ENCODE data around the gene RPS10. TPM values are rescaled to one million over a fixed set of nuclear protein-coding genes. Genes with fewer than 3 reads are reported as not detected.
"Not testable (repeated sequence)": the region's sequence is repeated elsewhere in the genome, so short reads cannot be mapped to it uniquely, and the experiment has no call there.

The RPS10 gene
- polyA plus RNA-seq, 1 donor from 2014 or later = 3,258 TPM

DNA sequence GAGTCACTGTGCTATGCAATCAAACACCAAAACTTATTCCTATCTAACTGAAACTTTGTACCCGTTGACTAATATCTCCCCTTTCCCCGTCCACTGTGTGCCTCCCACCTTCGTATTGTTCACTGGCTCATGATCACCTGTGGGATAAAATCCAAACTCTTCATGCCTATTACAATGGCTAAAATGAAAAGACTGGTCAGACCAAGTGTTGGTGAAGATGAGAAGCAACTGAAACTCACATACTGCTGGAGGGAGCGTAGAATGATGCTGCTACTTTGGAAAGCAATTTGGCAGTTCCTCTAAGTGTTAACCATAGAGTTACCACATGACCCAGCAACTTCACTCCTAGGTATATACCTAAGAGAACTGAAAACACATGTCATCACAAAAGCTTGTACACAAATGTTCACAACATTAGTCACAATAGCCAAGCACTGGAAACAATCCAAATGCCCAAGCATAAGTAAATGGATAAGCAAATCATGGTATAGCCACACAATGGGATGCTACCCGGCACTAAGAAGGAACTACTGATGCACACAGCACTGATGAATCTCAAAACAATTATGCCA is 13.1 kb downstream of the RPS10 start:
- no peaks in the 10 kb centered on the region for H3K9me2 ChIP-seq (ENCODE audit: insufficient read depth, low read length)
- no peak overlapping the region for H3K27ac ChIP-seq (ENCODE audit: low read length)
- H3K79me2 ChIP-seq (replicated peaks; ENCODE audit: insufficient read depth, low read length) = no peaks in the 10 kb centered on the region
- no peaks in the 10 kb centered on the region for H4K20me1 ChIP-seq (ENCODE audit: insufficient read depth)
- no peak overlapping the region for H3K4me3 ChIP-seq (ENCODE audit: low read length)
- H2AFZ ChIP-seq (ENCODE audit: low read depth, low read length) = no peak overlapping the region
- no peaks in the 10 kb centered on the region for H3K9me3 ChIP-seq (ENCODE audit: low read length)
- no peak overlapping the region for H3K4me2 ChIP-seq (ENCODE audit: low read length)
- H3K36me3 ChIP-seq (ENCODE audit: insufficient read depth, low read length) = peaks cover 8% of the 10 kb centered on the region
- TF ChIP-seq SMC3 (conservative IDR thresholded peaks at IDR 0.05; ENCODE audit: poor library complexity) (no peak), RAD21 (conservative IDR thresholded peaks at IDR 0.05) (no peak), POLR2AphosphoS5 (IDR thresholded peaks at IDR 0.05) (no peak), EZH2 (IDR thresholded peaks at IDR 0.05; ENCODE audit: borderline replicate concordance, insufficient read depth, low read length, poor library complexity, severe bottlenecking) (no peak), TAF1 (IDR thresholded peaks at IDR 0.05; ENCODE audit: low read depth) (no peak), MXI1 (conservative IDR thresholded peaks at IDR 0.05; ENCODE audit: poor library complexity, severe bottlenecking) (no peak), CTCF (IDR thresholded peaks at IDR 0.05; ENCODE audit: poor library complexity, severe bottlenecking) (no peak), EP300 (conservative IDR thresholded peaks at IDR 0.05; ENCODE audit: poor library complexity, severe bottlenecking) (no peak)
- TF ChIP-seq, protein P1, sequence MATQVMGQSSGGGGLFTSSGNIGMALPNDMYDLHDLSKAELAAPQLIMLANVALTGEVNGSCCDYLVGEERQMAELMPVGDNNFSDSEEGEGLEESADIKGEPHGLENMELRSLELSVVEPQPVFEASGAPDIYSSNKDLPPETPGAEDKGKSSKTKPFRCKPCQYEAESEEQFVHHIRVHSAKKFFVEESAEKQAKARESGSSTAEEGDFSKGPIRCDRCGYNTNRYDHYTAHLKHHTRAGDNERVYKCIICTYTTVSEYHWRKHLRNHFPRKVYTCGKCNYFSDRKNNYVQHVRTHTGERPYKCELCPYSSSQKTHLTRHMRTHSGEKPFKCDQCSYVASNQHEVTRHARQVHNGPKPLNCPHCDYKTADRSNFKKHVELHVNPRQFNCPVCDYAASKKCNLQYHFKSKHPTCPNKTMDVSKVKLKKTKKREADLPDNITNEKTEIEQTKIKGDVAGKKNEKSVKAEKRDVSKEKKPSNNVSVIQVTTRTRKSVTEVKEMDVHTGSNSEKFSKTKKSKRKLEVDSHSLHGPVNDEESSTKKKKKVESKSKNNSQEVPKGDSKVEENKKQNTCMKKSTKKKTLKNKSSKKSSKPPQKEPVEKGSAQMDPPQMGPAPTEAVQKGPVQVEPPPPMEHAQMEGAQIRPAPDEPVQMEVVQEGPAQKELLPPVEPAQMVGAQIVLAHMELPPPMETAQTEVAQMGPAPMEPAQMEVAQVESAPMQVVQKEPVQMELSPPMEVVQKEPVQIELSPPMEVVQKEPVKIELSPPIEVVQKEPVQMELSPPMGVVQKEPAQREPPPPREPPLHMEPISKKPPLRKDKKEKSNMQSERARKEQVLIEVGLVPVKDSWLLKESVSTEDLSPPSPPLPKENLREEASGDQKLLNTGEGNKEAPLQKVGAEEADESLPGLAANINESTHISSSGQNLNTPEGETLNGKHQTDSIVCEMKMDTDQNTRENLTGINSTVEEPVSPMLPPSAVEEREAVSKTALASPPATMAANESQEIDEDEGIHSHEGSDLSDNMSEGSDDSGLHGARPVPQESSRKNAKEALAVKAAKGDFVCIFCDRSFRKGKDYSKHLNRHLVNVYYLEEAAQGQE (IDR thresholded peaks at IDR 0.05; ENCODE audit: borderline replicate concordance) = no peak
- no peaks in the 10 kb centered on the region for H3F3A ChIP-seq (ENCODE audit: insufficient read depth, low read length, poor library complexity, severe bottlenecking)
- no peaks in the 10 kb centered on the region for H3K27me3 ChIP-seq (ENCODE audit: insufficient read depth, low read depth, low read length)
- no peak overlapping the region for H3K9ac ChIP-seq (ENCODE audit: low read length)

GRCh38 chr6:34412016-34412415 is 13.9 kb downstream of the RPS10 start:
- Histone ChIP-seq H2AFZ (ENCODE audit: low read depth, low read length) (no peak overlapping the region), H3K36me3 (ENCODE audit: insufficient read depth, low read length) (peaks cover 4% of the 10 kb centered on the region), H3K9me3 (ENCODE audit: low read length) (no peaks in the 10 kb centered on the region), H3K9ac (ENCODE audit: low read length) (no peak overlapping the region), H3K79me2 (replicated peaks; ENCODE audit: insufficient read depth, low read length) (no peaks in the 10 kb centered on the region), H3K27me3 (ENCODE audit: insufficient read depth, low read depth, low read length) (no peaks in the 10 kb centered on the region), H4K20me1 (ENCODE audit: insufficient read depth) (no peaks in the 10 kb centered on the region), H3F3A (ENCODE audit: insufficient read depth, low read length, poor library complexity, severe bottlenecking) (no peaks in the 10 kb centered on the region), H3K4me3 (ENCODE audit: low read length) (no peak overlapping the region), H3K27ac (ENCODE audit: low read length) (no peak overlapping the region), H3K4me2 (ENCODE audit: low read length) (no peak overlapping the region), H3K9me2 (ENCODE audit: insufficient read depth, low read length) (no peaks in the 10 kb centered on the region)
- TF ChIP-seq RAD21 (conservative IDR thresholded peaks at IDR 0.05) (no peak), CTCF (IDR thresholded peaks at IDR 0.05; ENCODE audit: poor library complexity, severe bottlenecking) (no peak), TAF1 (IDR thresholded peaks at IDR 0.05; ENCODE audit: low read depth) (no peak), EP300 (conservative IDR thresholded peaks at IDR 0.05; ENCODE audit: poor library complexity, severe bottlenecking) (no peak), SMC3 (conservative IDR thresholded peaks at IDR 0.05; ENCODE audit: poor library complexity) (no peak), POLR2AphosphoS5 (IDR thresholded peaks at IDR 0.05) (no peak)

GRCh38 chr6:34407915-34408314 is 18.0 kb downstream of the RPS10 start:
- H3F3A ChIP-seq (ENCODE audit: insufficient read depth, low read length, poor library complexity, severe bottlenecking); H3K9me2 ChIP-seq (ENCODE audit: insufficient read depth, low read length); H3K9me3 ChIP-seq (ENCODE audit: low read length); H3K9ac ChIP-seq (ENCODE audit: low read length); H3K4me2 ChIP-seq (ENCODE audit: low read length); H3K4me3 ChIP-seq (ENCODE audit: low read length); H3K27me3 ChIP-seq (ENCODE audit: insufficient read depth, low read depth, low read length); H4K20me1 ChIP-seq (ENCODE audit: insufficient read depth); H2AFZ ChIP-seq (ENCODE audit: low read depth, low read length); H3K79me2 ChIP-seq (replicated peaks; ENCODE audit: insufficient read depth, low read length); H3K36me3 ChIP-seq (ENCODE audit: insufficient read depth, low read length); H3K27ac ChIP-seq (ENCODE audit: low read length): not testable (repeated sequence)

Measured in neural cell (in vitro differentiated cells).